Liver (tissue), 9 donors: ENCODE results near the gene BTN2A1. TPM values are rescaled to one million over a fixed set of nuclear protein-coding genes. Genes with fewer than 3 reads are reported as not detected.

Experiments
- DNase-seq: peaks from one replicate; pipeline ENCODE4 v3.0.0-alpha.2; 2017; ENCODE audit warnings: low spot score
- H3K27ac ChIP-seq, 2 donors: one replicate each; pipeline ENCODE4 v1.7.0; 2013; ENCODE audit warnings: inconsistent platforms in 2 of 2, low read length in 2 of 2, control low read depth in 1 of 2, low read depth in 1 of 2, mild to moderate bottlenecking in 1 of 2
- H3K27me3 ChIP-seq, 4 donors: one replicate each; pipeline versions ENCODE4 v1.6.1 to v1.7.0; 2013; ENCODE audit warnings: low read length in 3 of 4, inconsistent platforms in 1 of 4, mild to moderate bottlenecking in 1 of 4, moderate library complexity in 1 of 4; ENCODE audit not compliant: control insufficient read depth in 4 of 4, insufficient read depth in 4 of 4
- H3K36me3 ChIP-seq, 4 donors: one replicate each; pipeline versions ENCODE4 v1.6.1 to v1.7.0; 2013; ENCODE audit warnings: low read length in 3 of 4, mild to moderate bottlenecking in 3 of 4, low read depth in 1 of 4, moderate library complexity in 1 of 4; ENCODE audit not compliant: control insufficient read depth in 4 of 4, insufficient read depth in 3 of 4
- H3K4me1 ChIP-seq, 4 donors: one replicate each; pipeline versions ENCODE4 v1.6.1 to v1.7.0; 2013; ENCODE audit warnings: low read length in 3 of 4, mild to moderate bottlenecking in 3 of 4, moderate library complexity in 1 of 4; ENCODE audit not compliant: control insufficient read depth in 4 of 4, insufficient read depth in 4 of 4
- H3K4me3 ChIP-seq, 3 donors: one replicate each; pipeline versions ENCODE4 v1.6.1 to v1.7.0; 2013; ENCODE audit warnings: low read length in 3 of 3, control low read depth in 1 of 3, low read depth in 1 of 3, mild to moderate bottlenecking in 1 of 3
- H3K9ac ChIP-seq, 2 donors: one replicate each; pipeline ENCODE4 v1.7.0; 2013; ENCODE audit warnings: low read length in 2 of 2, mild to moderate bottlenecking in 2 of 2, moderate library complexity in 2 of 2, control low read depth in 1 of 2, low read depth in 1 of 2
- H3K9me3 ChIP-seq, 4 donors: one replicate each; pipeline versions ENCODE4 v1.6.1 to v1.7.0; 2013; ENCODE audit warnings: low read length in 3 of 4; ENCODE audit not compliant: control insufficient read depth in 4 of 4
- ATF3 ChIP-seq: IDR thresholded peaks from 2 replicates; pipeline ENCODE4 v1.6.1; 2016; ENCODE audit warnings: antibody characterized with exemption
- CTCF ChIP-seq: fragments of 150-350 bp; IDR thresholded peaks from 2 replicates; pipeline ENCODE4 v1.5.1; 2017; ENCODE audit warnings: improper control_type of control experiment, low read depth, low read length; ENCODE audit not compliant: missing input control
- EGR1 ChIP-seq, 2 donors: IDR thresholded peaks; 2 replicates each; pipeline ENCODE4 v1.6.1; 2016 to 2018; ENCODE audit warnings: antibody characterized with exemption in 2 of 2, low read depth in 2 of 2
- FOXA1 ChIP-seq: IDR thresholded peaks from 2 replicates; pipeline ENCODE4 v1.6.1; 2016; ENCODE audit warnings: antibody characterized with exemption
- FOXA2 ChIP-seq: IDR thresholded peaks from 2 replicates; pipeline ENCODE4 v1.6.1; 2016; ENCODE audit warnings: antibody characterized with exemption
- GABPA ChIP-seq, 2 donors: IDR thresholded peaks in 1 of 2; conservative IDR thresholded peaks in 1 of 2; 2 replicates each; pipeline ENCODE4 v1.6.1; 2016; ENCODE audit warnings: antibody characterized with exemption in 2 of 2, mild to moderate bottlenecking in 1 of 2, moderate library complexity in 1 of 2
- HNF4A ChIP-seq, 2 donors: conservative IDR thresholded peaks; 2 replicates each; pipeline ENCODE4 v1.6.1; 2016; ENCODE audit warnings: antibody characterized with exemption in 2 of 2, mild to moderate bottlenecking in 2 of 2
- HNF4G ChIP-seq: IDR thresholded peaks from 2 replicates; pipeline ENCODE4 v1.6.1; 2016; ENCODE audit warnings: antibody characterized with exemption
- JUND ChIP-seq, 2 donors: IDR thresholded peaks; 2 replicates each; pipeline ENCODE4 v1.6.1; 2016; ENCODE audit warnings: antibody characterized with exemption in 2 of 2
- MAX ChIP-seq: IDR thresholded peaks from 2 replicates; pipeline ENCODE4 v1.6.1; 2016; ENCODE audit warnings: antibody characterized with exemption
- NR2F2 ChIP-seq: IDR thresholded peaks from 2 replicates; pipeline ENCODE4 v1.6.1; 2016; ENCODE audit warnings: antibody characterized with exemption
- SP1 ChIP-seq: IDR thresholded peaks from 2 replicates; pipeline ENCODE4 v1.6.1; 2018; ENCODE audit warnings: antibody characterized with exemption, mild to moderate bottlenecking
- YY1 ChIP-seq: IDR thresholded peaks from 2 replicates; pipeline ENCODE4 v1.6.1; 2016; ENCODE audit warnings: antibody characterized with exemption, mild to moderate bottlenecking
- ZBTB33 ChIP-seq: IDR thresholded peaks from 2 replicates; pipeline ENCODE4 v1.6.1; 2016; ENCODE audit warnings: antibody characterized with exemption
- WGBS: extraction: QIAGEN DNeasy Blood & Tissue Kit; methylation state at CpG from one replicate; pipeline ENCODE4 v1.1.7; 2013; 5-methylcytosine and 5-hydroxymethylcytosine counted together
- polyA plus RNA-seq, 2 donors: library from polyadenylated mRNA; stranded (reverse) in 1 of 2; unstranded in 1 of 2; fragments of 200-250 nt in 1 of 2; fragments of >200 nt in 1 of 2; fragmentation: Nextera tagmentation in 1 of 2; extraction: Ambion mirVana in 1 of 2; gene quantifications; one replicate each; pipeline versions ENCODE4 v1.2.1 to v1.2.3, GENCODE V29; 2013 to 2015
- total RNA-seq, 2 donors: library from RNA; depleted of rRNA; stranded (reverse); fragments of >200 nt; gene quantifications; one replicate each; pipeline ENCODE4 v1.2.3, GENCODE V29; 2014
- TF ChIP-seq, protein P1 (sequence below): IDR thresholded peaks from 2 replicates; pipeline ENCODE4 v1.6.1; 2016; ENCODE audit warnings: antibody characterized with exemption, mild to moderate bottlenecking
- donor health status: healthy.
- donor health status: healthy.
- donor health status: healthy.
- donor health status: healthy.
- donor health status: healthy.

Gene BTN2A1
- total and polyA plus RNA-seq, 4 donors, result 2.7 to 5.9 (median 5.2) TPM

GRCh38 chr6:26475823-26476729 is 18.3 kb downstream of the BTN2A1 start:
- WGBS, result 92% methylated on average over 7 of the region's 7 CpGs
- no peaks in the 10 kb centered on the region for H3K36me3 ChIP-seq
- H3K4me1 ChIP-seq, result peaks cover 3 to 10% (median 7%) of the 10 kb centered on the region in 4 donors
- peaks cover 0 to 3% (median 0%) of the 10 kb centered on the region in 4 donors for H3K9me3 ChIP-seq
- H3K4me3 ChIP-seq, result no peak overlapping the region
- no peaks in the 10 kb centered on the region for H3K27me3 ChIP-seq
- TF ChIP-seq CTCF, result no peak
- TF ChIP-seq JUND (IDR thresholded peaks at IDR 0.05), result no peak
- no peak for TF ChIP-seq FOXA2
- no peak for TF ChIP-seq NR2F2
- no peak overlapping the region for H3K27ac ChIP-seq
- no peak overlapping the region for H3K9ac ChIP-seq
- DNase-seq, result no peak

- 88% methylated on average over 4 of the region's 4 CpGs for WGBS
- Histone ChIP-seq H3K9me3 (peaks cover 0 to 3% (median 0%) of the 10 kb centered on the region in 4 donors), H3K27ac (no peak overlapping the region), H3K9ac (no peak overlapping the region), H3K4me1 (peaks cover 3 to 10% (median 7%) of the 10 kb centered on the region in 4 donors), H3K36me3 (no peaks in the 10 kb centered on the region), H3K4me3 (no peak overlapping the region), H3K27me3 (no peaks in the 10 kb centered on the region)
- DNase-seq, result no peak
- no peak for TF ChIP-seq SP1
- TF ChIP-seq MAX, result no peak
- TF ChIP-seq ATF3, result no peak
- no peak for TF ChIP-seq EGR1 (IDR thresholded peaks at IDR 0.05; ENCODE audit: low read depth in 2 of 2)
- no peak for TF ChIP-seq HNF4G
- no peak for TF ChIP-seq GABPA (IDR thresholded peaks at IDR 0.05 in 1 of 2, conservative IDR thresholded peaks at IDR 0.05 in 1 of 2)
Observed at GRCh38 chr6:26476896-26477295, 19.1 kb downstream of the BTN2A1 start.

DNA sequence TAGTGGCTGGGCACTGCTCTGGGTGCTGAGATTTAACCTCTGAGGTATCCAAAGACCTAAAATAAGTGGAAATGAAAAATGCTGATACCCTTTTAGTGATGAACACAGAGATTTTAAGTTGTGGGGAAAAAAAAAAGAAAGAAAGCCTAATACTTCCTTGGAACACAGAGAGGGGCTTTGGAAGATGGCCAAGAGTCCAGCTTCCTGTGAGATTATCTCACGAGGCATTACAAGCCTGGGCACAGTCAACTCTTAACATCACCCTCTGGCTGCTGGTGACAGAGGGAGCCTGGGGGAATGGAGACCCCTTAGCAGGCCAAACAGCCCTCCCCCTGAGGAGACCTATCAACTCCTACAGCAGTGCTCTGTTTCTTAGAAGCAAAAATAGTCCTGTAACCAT is 19.7 kb downstream of the BTN2A1 start:
- peaks cover 3 to 10% (median 7%) of the 10 kb centered on the region in 4 donors for H3K4me1 ChIP-seq
- TF ChIP-seq ATF3, result no peak
- no peak for TF ChIP-seq SP1
- TF ChIP-seq FOXA1, result no peak
- TF ChIP-seq ZBTB33, result no peak
- TF ChIP-seq HNF4A (conservative IDR thresholded peaks at IDR 0.05), result no peak
- TF ChIP-seq FOXA2, result no peak
- TF ChIP-seq, protein P1, sequence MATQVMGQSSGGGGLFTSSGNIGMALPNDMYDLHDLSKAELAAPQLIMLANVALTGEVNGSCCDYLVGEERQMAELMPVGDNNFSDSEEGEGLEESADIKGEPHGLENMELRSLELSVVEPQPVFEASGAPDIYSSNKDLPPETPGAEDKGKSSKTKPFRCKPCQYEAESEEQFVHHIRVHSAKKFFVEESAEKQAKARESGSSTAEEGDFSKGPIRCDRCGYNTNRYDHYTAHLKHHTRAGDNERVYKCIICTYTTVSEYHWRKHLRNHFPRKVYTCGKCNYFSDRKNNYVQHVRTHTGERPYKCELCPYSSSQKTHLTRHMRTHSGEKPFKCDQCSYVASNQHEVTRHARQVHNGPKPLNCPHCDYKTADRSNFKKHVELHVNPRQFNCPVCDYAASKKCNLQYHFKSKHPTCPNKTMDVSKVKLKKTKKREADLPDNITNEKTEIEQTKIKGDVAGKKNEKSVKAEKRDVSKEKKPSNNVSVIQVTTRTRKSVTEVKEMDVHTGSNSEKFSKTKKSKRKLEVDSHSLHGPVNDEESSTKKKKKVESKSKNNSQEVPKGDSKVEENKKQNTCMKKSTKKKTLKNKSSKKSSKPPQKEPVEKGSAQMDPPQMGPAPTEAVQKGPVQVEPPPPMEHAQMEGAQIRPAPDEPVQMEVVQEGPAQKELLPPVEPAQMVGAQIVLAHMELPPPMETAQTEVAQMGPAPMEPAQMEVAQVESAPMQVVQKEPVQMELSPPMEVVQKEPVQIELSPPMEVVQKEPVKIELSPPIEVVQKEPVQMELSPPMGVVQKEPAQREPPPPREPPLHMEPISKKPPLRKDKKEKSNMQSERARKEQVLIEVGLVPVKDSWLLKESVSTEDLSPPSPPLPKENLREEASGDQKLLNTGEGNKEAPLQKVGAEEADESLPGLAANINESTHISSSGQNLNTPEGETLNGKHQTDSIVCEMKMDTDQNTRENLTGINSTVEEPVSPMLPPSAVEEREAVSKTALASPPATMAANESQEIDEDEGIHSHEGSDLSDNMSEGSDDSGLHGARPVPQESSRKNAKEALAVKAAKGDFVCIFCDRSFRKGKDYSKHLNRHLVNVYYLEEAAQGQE, result no peak
- TF ChIP-seq EGR1 (IDR thresholded peaks at IDR 0.05; ENCODE audit: low read depth in 2 of 2), result no peak
- no peak for TF ChIP-seq YY1
- TF ChIP-seq CTCF, result no peak
- no peak for TF ChIP-seq HNF4G
- no peak overlapping the region for H3K4me3 ChIP-seq
- peaks cover 0 to 3% (median 0%) of the 10 kb centered on the region in 4 donors for H3K9me3 ChIP-seq
- 53% methylated on average over 1 of the region's 1 CpG for WGBS
- H3K27ac ChIP-seq, result no peak overlapping the region
- H3K27me3 ChIP-seq, result no peaks in the 10 kb centered on the region
- no peaks in the 10 kb centered on the region for H3K36me3 ChIP-seq
- no peak for DNase-seq
- no peak overlapping the region for H3K9ac ChIP-seq
